ENCODE results near the gene PRPF18. TPM values are rescaled to one million over a fixed set of nuclear protein-coding genes. Genes with fewer than 3 reads are reported as not detected.

The PRPF18 gene
- total and polyA plus RNA-seq, 9 donors, result 13.0 to 22.4 (median 18.2) TPM

DNA sequence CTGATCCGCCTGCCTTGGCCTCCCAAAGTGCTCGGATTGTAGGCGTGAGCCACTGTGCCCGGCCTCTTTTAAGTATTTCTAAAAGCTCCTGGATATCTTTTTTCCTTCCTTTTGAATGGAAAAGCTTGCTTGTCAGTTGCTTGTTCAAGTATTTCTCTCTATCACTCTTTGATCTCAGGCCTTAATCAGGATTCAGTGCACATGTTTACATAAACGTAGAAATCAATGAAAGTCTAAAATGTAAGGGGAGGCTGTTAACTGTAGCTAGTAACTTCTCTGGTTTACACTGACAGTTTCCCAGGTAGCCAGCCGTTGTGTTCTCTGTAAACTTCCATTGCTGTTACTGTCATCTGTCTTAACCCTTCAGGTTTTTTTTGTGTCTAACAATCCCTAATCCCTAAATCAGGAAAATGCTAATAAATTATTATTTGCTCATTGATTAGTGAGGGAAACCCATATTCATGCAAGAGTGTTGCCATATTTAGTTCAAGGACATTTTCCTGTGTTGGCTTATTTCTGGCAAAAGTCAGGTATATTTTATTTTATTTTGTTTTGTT is 1.5 kb upstream of the PRPF18 start:
- 75 to 83% (median 76%) methylated on average over 6 of the region's 6 CpGs for WGBS, 3 donors
- DNase-seq, result no peak

DNA sequence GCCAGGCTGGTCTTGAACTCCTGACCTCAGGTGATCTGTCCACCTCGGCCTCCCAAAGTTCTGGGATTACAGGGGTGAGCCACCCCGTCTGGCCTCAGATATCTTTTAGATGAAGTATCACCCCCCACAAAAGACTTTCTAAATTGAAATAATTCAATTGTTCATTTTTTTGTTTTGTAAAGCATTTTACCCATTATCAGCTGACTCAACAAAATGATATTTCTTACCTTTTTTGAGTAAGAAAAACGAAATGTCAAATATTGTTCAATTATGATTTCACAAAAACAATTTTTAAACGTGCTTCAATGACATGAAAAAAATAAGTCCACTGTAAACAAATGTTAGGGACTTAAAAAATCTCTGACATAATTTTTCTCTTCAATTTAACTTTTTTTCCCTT is 822 bp upstream of the PRPF18 start:
- Histone ChIP-seq H3K27ac (no peak overlapping the region), H3K4me1 (ENCODE audit: insufficient read depth) (peaks cover 10% of the 10 kb centered on the region), H3K27me3 (no peaks in the 10 kb centered on the region), H3K9me3 (no peaks in the 10 kb centered on the region), H3K36me3 (no peaks in the 10 kb centered on the region), H3K4me3 (no peak overlapping the region)
- intact Hi-C loops (cut with DNase I), result no loop called here
- 49 to 58% (median 52%) methylated on average over 4 of the region's 4 CpGs for WGBS, 3 donors
- TF ChIP-seq, protein P1, sequence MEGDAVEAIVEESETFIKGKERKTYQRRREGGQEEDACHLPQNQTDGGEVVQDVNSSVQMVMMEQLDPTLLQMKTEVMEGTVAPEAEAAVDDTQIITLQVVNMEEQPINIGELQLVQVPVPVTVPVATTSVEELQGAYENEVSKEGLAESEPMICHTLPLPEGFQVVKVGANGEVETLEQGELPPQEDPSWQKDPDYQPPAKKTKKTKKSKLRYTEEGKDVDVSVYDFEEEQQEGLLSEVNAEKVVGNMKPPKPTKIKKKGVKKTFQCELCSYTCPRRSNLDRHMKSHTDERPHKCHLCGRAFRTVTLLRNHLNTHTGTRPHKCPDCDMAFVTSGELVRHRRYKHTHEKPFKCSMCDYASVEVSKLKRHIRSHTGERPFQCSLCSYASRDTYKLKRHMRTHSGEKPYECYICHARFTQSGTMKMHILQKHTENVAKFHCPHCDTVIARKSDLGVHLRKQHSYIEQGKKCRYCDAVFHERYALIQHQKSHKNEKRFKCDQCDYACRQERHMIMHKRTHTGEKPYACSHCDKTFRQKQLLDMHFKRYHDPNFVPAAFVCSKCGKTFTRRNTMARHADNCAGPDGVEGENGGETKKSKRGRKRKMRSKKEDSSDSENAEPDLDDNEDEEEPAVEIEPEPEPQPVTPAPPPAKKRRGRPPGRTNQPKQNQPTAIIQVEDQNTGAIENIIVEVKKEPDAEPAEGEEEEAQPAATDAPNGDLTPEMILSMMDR (IDR thresholded peaks at IDR 0.05), result no peak
- TF ChIP-seq POLR2A (IDR thresholded peaks at IDR 0.05), result no peak
- TF ChIP-seq EP300 (IDR thresholded peaks at IDR 0.05), result no peak
- DNase-seq, result no peak

More for the DNA sequence above, 1.5 kb upstream of the PRPF18 start:
- Histone ChIP-seq H3K4me3 (no peak overlapping the region), H3K4me1 (ENCODE audit: insufficient read depth) (peaks cover 10% of the 10 kb centered on the region), H3K27me3 (no peaks in the 10 kb centered on the region), H3K9me3 (no peaks in the 10 kb centered on the region), H3K36me3 (no peaks in the 10 kb centered on the region), H3K27ac (no peak overlapping the region)
- TF ChIP-seq POLR2A (IDR thresholded peaks at IDR 0.05) (no peak), EP300 (IDR thresholded peaks at IDR 0.05) (no peak)
- TF ChIP-seq, protein P1 (IDR thresholded peaks at IDR 0.05), result no peak
- intact Hi-C loops (cut with DNase I), result no loop called here

DNA sequence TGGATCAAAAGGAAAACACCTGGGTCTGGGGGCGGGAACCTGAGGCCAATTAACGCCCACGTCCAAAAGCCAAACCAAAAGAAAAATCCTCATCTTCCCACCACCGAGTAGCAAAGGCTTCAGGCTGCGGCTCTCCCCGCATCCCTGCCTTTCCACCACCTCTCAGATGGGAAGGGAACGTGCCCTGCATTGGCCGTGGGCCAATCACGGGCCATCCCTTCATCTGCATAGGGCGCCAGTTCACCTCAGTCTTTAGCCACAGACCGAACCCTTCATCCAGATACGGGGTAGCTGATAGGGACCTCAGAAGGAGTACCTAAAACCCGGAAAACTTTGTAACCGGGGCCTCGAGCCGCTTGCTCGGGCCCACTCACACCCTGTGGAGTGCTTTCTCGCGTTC is 626 bp downstream of the PRPF18 start:
- peak overlapping the region; percentile 86 for H3K4me3 ChIP-seq
- intact Hi-C loops (cut with DNase I), result no loop called here
- no peaks in the 10 kb centered on the region for H3K36me3 ChIP-seq
- peak in 3 of 5 donors; percentile 26 to 41 (median 27) for DNase-seq
- peaks cover 10% of the 10 kb centered on the region for H3K4me1 ChIP-seq (ENCODE audit: insufficient read depth)
- no peaks in the 10 kb centered on the region for H3K9me3 ChIP-seq
- no peaks in the 10 kb centered on the region for H3K27me3 ChIP-seq
- H3K27ac ChIP-seq, result no peak overlapping the region
- 2 to 6% (median 6%) methylated on average over 17 to 19 of the region's 19 CpGs for WGBS, 3 donors
- TF ChIP-seq EP300 (IDR thresholded peaks at IDR 0.05) (no peak), POLR2A (IDR thresholded peaks at IDR 0.05) (no peak)
- TF ChIP-seq, protein P1 (IDR thresholded peaks at IDR 0.05), result no peak

DNA sequence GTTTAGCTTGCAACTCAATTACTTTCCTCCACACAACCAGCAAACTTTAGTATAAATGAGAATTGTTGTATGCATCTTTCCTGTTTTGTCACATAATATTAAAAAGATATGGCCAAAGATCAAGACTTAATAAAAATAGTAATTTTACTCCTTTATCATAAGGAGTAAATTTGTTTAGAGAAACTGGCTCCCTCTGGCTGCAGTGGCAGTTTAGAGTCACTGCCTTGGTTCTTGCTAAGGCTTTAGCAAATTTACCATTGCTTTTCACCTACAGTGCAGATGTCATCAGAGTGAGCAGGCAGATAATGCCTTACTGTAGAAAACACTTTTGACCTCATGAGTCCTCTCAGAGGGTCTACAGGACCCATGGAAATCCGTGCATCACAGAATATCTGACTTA is 2.6 kb downstream of the PRPF18 start:
- H3K27ac ChIP-seq, result no peak overlapping the region
- no peaks in the 10 kb centered on the region for H3K27me3 ChIP-seq
- DNase-seq, result no peak
- 77 to 84% (median 78%) methylated on average over 1 of the region's 1 CpG for WGBS, 3 donors
- H3K4me3 ChIP-seq, result no peak overlapping the region
- peaks cover 10% of the 10 kb centered on the region for H3K4me1 ChIP-seq (ENCODE audit: insufficient read depth)
- intact Hi-C loops (cut with DNase I), result no loop called here
- no peaks in the 10 kb centered on the region for H3K36me3 ChIP-seq
- H3K9me3 ChIP-seq, result no peaks in the 10 kb centered on the region
- TF ChIP-seq, protein P1 (IDR thresholded peaks at IDR 0.05), result no peak
- no peak for TF ChIP-seq POLR2A (IDR thresholded peaks at IDR 0.05)
- no peak for TF ChIP-seq EP300 (IDR thresholded peaks at IDR 0.05)
